ENCODE measurements around the gene STEAP3. TPM values are rescaled to one million over a fixed set of nuclear protein-coding genes. Genes with fewer than 3 reads are reported as not detected.

The STEAP3 gene
- 28.3 and 30.5 TPM in 2 replicates for total RNA-seq (2022)
- percentile 58 among the genes with signal in this experiment for Bru-seq, nascent RNA
- percentile 67 among the genes with signal in this experiment for BruChase-seq, experiment 1, labeled RNA remaining after a 6-hour chase
- BruChase-seq, experiment 2, labeled RNA remaining after a 2-hour chase, result percentile 63 among the genes with signal in this experiment
- long read RNA-seq, full-length matches to known transcripts, result 18 of 30 reads
- long read RNA-seq, partial matches to known transcripts, result 10 of 30 reads
- long read RNA-seq, other reads (novel, unspliced or antisense), result 2 of 30 reads

- CTCF ChIA-PET, result interaction anchor here (0.6 to 1.4 kb wide), 4 partner anchors 15 to 304 kb away, joined by 3 to 4 read pairs (median 4); no protein-coding TSS in a partner anchor
- TF ChIP-seq, protein P1, sequence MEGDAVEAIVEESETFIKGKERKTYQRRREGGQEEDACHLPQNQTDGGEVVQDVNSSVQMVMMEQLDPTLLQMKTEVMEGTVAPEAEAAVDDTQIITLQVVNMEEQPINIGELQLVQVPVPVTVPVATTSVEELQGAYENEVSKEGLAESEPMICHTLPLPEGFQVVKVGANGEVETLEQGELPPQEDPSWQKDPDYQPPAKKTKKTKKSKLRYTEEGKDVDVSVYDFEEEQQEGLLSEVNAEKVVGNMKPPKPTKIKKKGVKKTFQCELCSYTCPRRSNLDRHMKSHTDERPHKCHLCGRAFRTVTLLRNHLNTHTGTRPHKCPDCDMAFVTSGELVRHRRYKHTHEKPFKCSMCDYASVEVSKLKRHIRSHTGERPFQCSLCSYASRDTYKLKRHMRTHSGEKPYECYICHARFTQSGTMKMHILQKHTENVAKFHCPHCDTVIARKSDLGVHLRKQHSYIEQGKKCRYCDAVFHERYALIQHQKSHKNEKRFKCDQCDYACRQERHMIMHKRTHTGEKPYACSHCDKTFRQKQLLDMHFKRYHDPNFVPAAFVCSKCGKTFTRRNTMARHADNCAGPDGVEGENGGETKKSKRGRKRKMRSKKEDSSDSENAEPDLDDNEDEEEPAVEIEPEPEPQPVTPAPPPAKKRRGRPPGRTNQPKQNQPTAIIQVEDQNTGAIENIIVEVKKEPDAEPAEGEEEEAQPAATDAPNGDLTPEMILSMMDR (IDR thresholded peaks at IDR 0.05; ENCODE audit: unreplicated experiment), result no peak
- Mint-ChIP-seq H3K9me3 (ENCODE audit: low read depth, unreplicated experiment) (no peaks in the 10 kb centered on the region), H3K27ac (ENCODE audit: unreplicated experiment) (no peak within 1 kb of the TSS), H3K4me1 (ENCODE audit: low read depth, unreplicated experiment) (no peaks in the 10 kb centered on the region), H3K4me3 (ENCODE audit: low read depth, unreplicated experiment) (peak within 1 kb of the TSS; percentile 69), H3K27me3 (ENCODE audit: unreplicated experiment) (peaks cover 28% of the 10 kb centered on the region), H3K36me3 (ENCODE audit: insufficient read depth, unreplicated experiment) (peaks cover 9% of the 10 kb centered on the region)
- BruUV-seq (replicated peaks), result no TSS peak
- intact Hi-C loops (cut with micrococcal nuclease; ENCODE audit: unreplicated experiment), result loop anchor here (1.0 kb wide), 1 partner anchor 195 kb away; no protein-coding TSS in a partner anchor
- DNase-seq, result peak; percentile 86
Measured at GRCh38 chr2:119223521-119224390, at the start of gene STEAP3. Gene STEAP3, plus strand, starts transcription at chr2:119223834. Its CDS starts 7,179 bp downstream, at chr2:119231013.

DNA sequence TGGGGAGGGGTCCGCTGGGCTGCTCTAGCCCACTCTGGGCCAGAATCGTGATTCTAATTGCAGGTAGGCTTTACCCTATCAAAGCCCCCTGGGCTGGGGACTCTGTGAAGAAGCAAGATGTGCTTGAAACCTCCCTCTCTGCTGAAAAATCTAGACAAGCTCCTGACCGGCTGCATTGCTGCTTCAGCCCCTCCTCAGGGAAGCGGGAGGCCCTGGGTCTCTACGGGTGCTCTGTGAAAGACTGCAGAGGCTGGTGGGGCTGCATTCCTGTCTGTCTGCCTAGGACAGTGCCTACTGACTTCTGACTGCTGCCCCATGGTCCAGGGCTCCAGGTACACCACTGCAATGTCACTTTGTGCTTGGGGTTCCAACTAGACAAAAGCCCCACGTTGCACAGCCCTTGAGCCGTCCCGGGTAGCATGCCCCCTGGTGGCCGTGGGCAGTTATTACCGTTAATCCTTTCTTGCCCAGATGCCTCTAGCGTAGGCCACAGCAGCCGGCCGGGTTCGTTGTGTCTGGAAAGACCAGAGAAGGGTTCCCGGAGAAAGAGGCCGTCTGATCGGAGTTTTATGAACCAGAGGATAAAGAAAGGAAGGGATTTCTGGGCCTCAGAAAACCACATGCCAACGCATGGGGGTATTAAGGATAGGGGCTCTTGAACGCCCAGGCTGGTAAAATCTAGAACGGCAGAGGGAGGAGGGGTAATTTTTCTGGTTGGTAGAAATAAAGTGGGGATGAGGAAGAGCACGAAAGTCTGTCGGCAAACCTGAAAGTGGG is 49.2 kb upstream of the STEAP3 start:
- Mint-ChIP-seq H3K27me3 (ENCODE audit: unreplicated experiment) (peaks cover 16% of the 10 kb centered on the region), H3K9me3 (ENCODE audit: low read depth, unreplicated experiment) (no peaks in the 10 kb centered on the region), H3K36me3 (ENCODE audit: insufficient read depth, unreplicated experiment) (peaks cover 4% of the 10 kb centered on the region), H3K4me1 (ENCODE audit: low read depth, unreplicated experiment) (peaks cover 4% of the 10 kb centered on the region), H3K4me3 (ENCODE audit: low read depth, unreplicated experiment) (no peak overlapping the region), H3K27ac (ENCODE audit: unreplicated experiment) (no peak overlapping the region)
- DNase-seq, result peak; percentile 80
- BruUV-seq (replicated peaks), result no TSS peak
- TF ChIP-seq, protein P1 (IDR thresholded peaks at IDR 0.05; ENCODE audit: unreplicated experiment), result peak; percentile 76
- intact Hi-C loops (cut with micrococcal nuclease; ENCODE audit: unreplicated experiment), result loop anchor here (1.0 to 10.0 kb wide), 4 partner anchors 90 to 293 kb away; no protein-coding TSS in a partner anchor
- CTCF ChIA-PET, result no interaction called here

GRCh38 chr2:119174993-119175347 is 48.7 kb upstream of the STEAP3 start:
- Mint-ChIP-seq H3K9me3 (ENCODE audit: low read depth, unreplicated experiment) (no peaks in the 10 kb centered on the region), H3K4me3 (ENCODE audit: low read depth, unreplicated experiment) (no peak overlapping the region), H3K27ac (ENCODE audit: unreplicated experiment) (no peak overlapping the region), H3K36me3 (ENCODE audit: insufficient read depth, unreplicated experiment) (peaks cover 4% of the 10 kb centered on the region), H3K27me3 (ENCODE audit: unreplicated experiment) (peaks cover 10% of the 10 kb centered on the region), H3K4me1 (ENCODE audit: low read depth, unreplicated experiment) (peaks cover 6% of the 10 kb centered on the region)
- no peak for DNase-seq
- BruUV-seq (replicated peaks), result no TSS peak
- TF ChIP-seq, protein P1 (IDR thresholded peaks at IDR 0.05; ENCODE audit: unreplicated experiment), result no peak
- CTCF ChIA-PET, result no interaction called here
- intact Hi-C loops (cut with micrococcal nuclease; ENCODE audit: unreplicated experiment), result loop anchor here (1.0 to 10.0 kb wide), 4 partner anchors 90 to 294 kb away; no protein-coding TSS in a partner anchor

DNA sequence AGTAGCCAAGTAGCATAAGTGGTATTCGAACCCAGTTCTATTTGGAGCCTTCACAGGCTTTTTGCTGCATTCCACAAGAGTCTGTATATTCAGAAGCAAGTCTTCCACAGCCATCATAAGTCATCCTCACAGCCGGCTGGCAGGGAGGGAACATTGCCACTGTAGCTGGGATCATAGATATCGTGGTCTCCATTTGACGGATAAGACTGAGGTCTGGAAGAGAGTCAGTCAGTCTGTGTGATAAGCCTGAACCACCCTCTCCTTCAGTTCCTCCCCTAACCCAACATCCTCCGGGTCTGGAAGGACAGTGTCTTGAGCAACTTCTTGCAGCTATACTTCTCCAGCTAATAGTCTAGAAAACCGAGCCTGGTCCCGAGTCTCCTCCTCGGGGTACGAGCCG is 48.1 kb upstream of the STEAP3 start:
- BruUV-seq (replicated peaks), result no TSS peak
- Mint-ChIP-seq H3K27ac (ENCODE audit: unreplicated experiment) (no peak overlapping the region), H3K27me3 (ENCODE audit: unreplicated experiment) (peaks cover 5% of the 10 kb centered on the region), H3K36me3 (ENCODE audit: insufficient read depth, unreplicated experiment) (peaks cover 4% of the 10 kb centered on the region), H3K9me3 (ENCODE audit: low read depth, unreplicated experiment) (no peaks in the 10 kb centered on the region), H3K4me3 (ENCODE audit: low read depth, unreplicated experiment) (no peak overlapping the region), H3K4me1 (ENCODE audit: low read depth, unreplicated experiment) (peaks cover 6% of the 10 kb centered on the region)
- TF ChIP-seq, protein P1 (IDR thresholded peaks at IDR 0.05; ENCODE audit: unreplicated experiment), result no peak
- CTCF ChIA-PET, result no interaction called here
- no peak for DNase-seq
- intact Hi-C loops (cut with micrococcal nuclease; ENCODE audit: unreplicated experiment), result loop anchor here (10.0 kb wide), 1 partner anchor 91 kb away; no protein-coding TSS in a partner anchor

All from Calu3 (cell line).